Measurements from ENCODE around the gene TOLLIP. TPM values are rescaled to one million over a fixed set of nuclear protein-coding genes. Genes with fewer than 3 reads are reported as not detected.

TOLLIP gene
- total and polyA plus RNA-seq, 9 donors: 14.1 to 60.8 (median 44.8) TPM

- intact Hi-C loops (cut with DNase I): no loop called here
- Histone ChIP-seq H3K4me1 (ENCODE audit: insufficient read depth) (peaks cover 10% of the 10 kb centered on the region), H3K36me3 (no peaks in the 10 kb centered on the region), H3K4me3 (no peak overlapping the region), H3K9me3 (no peaks in the 10 kb centered on the region), H3K27ac (no peak overlapping the region), H3K27me3 (no peaks in the 10 kb centered on the region)
- DNase-seq: no peak
- TF ChIP-seq POLR2A (IDR thresholded peaks at IDR 0.05): no peak
- TF ChIP-seq, protein P1, sequence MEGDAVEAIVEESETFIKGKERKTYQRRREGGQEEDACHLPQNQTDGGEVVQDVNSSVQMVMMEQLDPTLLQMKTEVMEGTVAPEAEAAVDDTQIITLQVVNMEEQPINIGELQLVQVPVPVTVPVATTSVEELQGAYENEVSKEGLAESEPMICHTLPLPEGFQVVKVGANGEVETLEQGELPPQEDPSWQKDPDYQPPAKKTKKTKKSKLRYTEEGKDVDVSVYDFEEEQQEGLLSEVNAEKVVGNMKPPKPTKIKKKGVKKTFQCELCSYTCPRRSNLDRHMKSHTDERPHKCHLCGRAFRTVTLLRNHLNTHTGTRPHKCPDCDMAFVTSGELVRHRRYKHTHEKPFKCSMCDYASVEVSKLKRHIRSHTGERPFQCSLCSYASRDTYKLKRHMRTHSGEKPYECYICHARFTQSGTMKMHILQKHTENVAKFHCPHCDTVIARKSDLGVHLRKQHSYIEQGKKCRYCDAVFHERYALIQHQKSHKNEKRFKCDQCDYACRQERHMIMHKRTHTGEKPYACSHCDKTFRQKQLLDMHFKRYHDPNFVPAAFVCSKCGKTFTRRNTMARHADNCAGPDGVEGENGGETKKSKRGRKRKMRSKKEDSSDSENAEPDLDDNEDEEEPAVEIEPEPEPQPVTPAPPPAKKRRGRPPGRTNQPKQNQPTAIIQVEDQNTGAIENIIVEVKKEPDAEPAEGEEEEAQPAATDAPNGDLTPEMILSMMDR (IDR thresholded peaks at IDR 0.05): no peak
- TF ChIP-seq EP300 (IDR thresholded peaks at IDR 0.05): no peak
- 86 to 90% (median 90%) methylated on average over 6 of the region's 6 CpGs for WGBS, 3 donors
Measured at GRCh38 chr11:1330473-1330872, 21.0 kb upstream of the TOLLIP start.

- H3K4me1 ChIP-seq (ENCODE audit: insufficient read depth): peaks cover 6% of the 10 kb centered on the region
- DNase-seq: peak in 3 of 5 donors; percentile 34 to 53 (median 49)
- no peak overlapping the region for H3K27ac ChIP-seq
Measured at GRCh38 chr11:1327064-1327460, 17.6 kb upstream of the TOLLIP start.

GRCh38 chr11:1326435-1327063 is 17.1 kb upstream of the TOLLIP start:
- Histone ChIP-seq H3K27me3 (no peaks in the 10 kb centered on the region), H3K4me1 (ENCODE audit: insufficient read depth) (peaks cover 6% of the 10 kb centered on the region), H3K4me3 (no peak overlapping the region), H3K36me3 (no peaks in the 10 kb centered on the region), H3K27ac (peak overlapping the region in 1 of 2 donors; percentile 24), H3K9me3 (no peaks in the 10 kb centered on the region)
- WGBS, 3 donors: 9 to 41% (median 12%) methylated on average over 11 of the region's 11 CpGs
- peak in 1 of 5 donors; percentile 28 for DNase-seq
- intact Hi-C loops (cut with DNase I): no loop called here
- TF ChIP-seq, protein P1 (IDR thresholded peaks at IDR 0.05): no peak
- TF ChIP-seq POLR2A (IDR thresholded peaks at IDR 0.05): no peak
- TF ChIP-seq EP300 (IDR thresholded peaks at IDR 0.05): no peak

More at GRCh38 chr11:1327064-1327460, 17.6 kb upstream of the TOLLIP start:
- Histone ChIP-seq H3K27me3 (no peaks in the 10 kb centered on the region), H3K9me3 (no peaks in the 10 kb centered on the region), H3K4me3 (no peak overlapping the region), H3K36me3 (no peaks in the 10 kb centered on the region)
- TF ChIP-seq EP300 (IDR thresholded peaks at IDR 0.05) (no peak), POLR2A (IDR thresholded peaks at IDR 0.05) (no peak)
- TF ChIP-seq, protein P1 (IDR thresholded peaks at IDR 0.05): no peak
- intact Hi-C loops (cut with DNase I): no loop called here
- WGBS, 3 donors: 11 to 40% (median 12%) methylated on average over 4 of the region's 4 CpGs

GRCh38 chr11:1323774-1324173 is 14.3 kb upstream of the TOLLIP start:
- TF ChIP-seq EP300 (IDR thresholded peaks at IDR 0.05): no peak
- TF ChIP-seq, protein P1 (IDR thresholded peaks at IDR 0.05): no peak
- no peak for TF ChIP-seq POLR2A (IDR thresholded peaks at IDR 0.05)
- H3K36me3 ChIP-seq: no peaks in the 10 kb centered on the region
- no peaks in the 10 kb centered on the region for H3K27me3 ChIP-seq
- H3K9me3 ChIP-seq: no peaks in the 10 kb centered on the region
- no peak overlapping the region for H3K27ac ChIP-seq
- intact Hi-C loops (cut with DNase I): no loop called here
- WGBS, 3 donors: 62 to 71% (median 65%) methylated on average over 3 of the region's 3 CpGs
- peaks cover 6% of the 10 kb centered on the region for H3K4me1 ChIP-seq (ENCODE audit: insufficient read depth)
- H3K4me3 ChIP-seq: no peak overlapping the region
- no peak for DNase-seq

Data from ovary (tissue), 9 donors.